Transverse colon (tissue), 3 donors: ENCODE data around the gene CPLX4.

ENCODE experiments used
- EP300 ChIP-seq: sonication (generic); formaldehyde crosslinking; IDR thresholded peaks from one replicate; pipeline ENCODE4 v1.6.1; 2017; ENCODE audit warnings: antibody characterized with exemption, low read depth
- TF ChIP-seq, protein P1 (sequence below), 5 experiments: fragments of 200-600 bp in 3 of 5; fragments of 450-650 bp in 2 of 5; sonication (generic) in 3 of 5; IDR thresholded peaks; 1 replicate in 2 of 5; 2 replicates in 3 of 5; pipeline ENCODE4 v1.5.1; 2016 to 2017; ENCODE audit warnings: antibody characterized with exemption in 5 of 5, inconsistent platforms in 3 of 5, mild to moderate bottlenecking in 2 of 5, moderate library complexity in 1 of 5

DNA sequence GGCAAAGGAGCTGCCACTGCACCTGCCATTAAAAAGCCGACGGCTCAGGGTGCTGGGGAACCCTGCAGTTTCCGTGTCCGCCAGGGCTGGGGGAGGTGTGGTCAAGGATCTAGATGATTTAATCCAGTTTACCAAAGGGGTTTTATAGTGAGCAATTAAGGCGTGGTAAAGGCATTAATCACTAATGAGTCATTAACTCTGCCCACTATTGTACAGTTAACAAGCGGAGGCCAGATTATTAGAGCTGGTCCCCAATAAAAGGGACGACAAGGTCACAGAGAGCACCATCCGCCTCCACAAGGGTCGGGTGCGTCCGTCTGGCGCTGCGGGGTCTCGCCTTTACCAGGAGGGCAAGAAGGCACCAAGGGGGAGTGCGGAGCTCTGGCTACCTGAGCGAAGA lies 54.8 kb downstream of the CPLX4 start:
- TF ChIP-seq EP300: no peak
- TF ChIP-seq, protein P1, sequence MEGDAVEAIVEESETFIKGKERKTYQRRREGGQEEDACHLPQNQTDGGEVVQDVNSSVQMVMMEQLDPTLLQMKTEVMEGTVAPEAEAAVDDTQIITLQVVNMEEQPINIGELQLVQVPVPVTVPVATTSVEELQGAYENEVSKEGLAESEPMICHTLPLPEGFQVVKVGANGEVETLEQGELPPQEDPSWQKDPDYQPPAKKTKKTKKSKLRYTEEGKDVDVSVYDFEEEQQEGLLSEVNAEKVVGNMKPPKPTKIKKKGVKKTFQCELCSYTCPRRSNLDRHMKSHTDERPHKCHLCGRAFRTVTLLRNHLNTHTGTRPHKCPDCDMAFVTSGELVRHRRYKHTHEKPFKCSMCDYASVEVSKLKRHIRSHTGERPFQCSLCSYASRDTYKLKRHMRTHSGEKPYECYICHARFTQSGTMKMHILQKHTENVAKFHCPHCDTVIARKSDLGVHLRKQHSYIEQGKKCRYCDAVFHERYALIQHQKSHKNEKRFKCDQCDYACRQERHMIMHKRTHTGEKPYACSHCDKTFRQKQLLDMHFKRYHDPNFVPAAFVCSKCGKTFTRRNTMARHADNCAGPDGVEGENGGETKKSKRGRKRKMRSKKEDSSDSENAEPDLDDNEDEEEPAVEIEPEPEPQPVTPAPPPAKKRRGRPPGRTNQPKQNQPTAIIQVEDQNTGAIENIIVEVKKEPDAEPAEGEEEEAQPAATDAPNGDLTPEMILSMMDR (IDR thresholded peaks at IDR 0.05): no peak
